CD4-positive, alpha-beta memory T cell (primary cell): ENCODE results near the gene TSHZ3. TPM values are rescaled to one million over a fixed set of nuclear protein-coding genes. Genes with fewer than 3 reads are reported as not detected.
A peak's percentile ranks its signal among the peaks of the same experiment; 100 is the strongest.

Source experiments
- CTCF ChIA-PET: fragments of 350-600 bp; sonication (Branson Sonifier 250); formaldehyde crosslinking; loops from one replicate; lab custom pipeline; 2021; ENCODE audit warnings: inconsistent platforms; ENCODE audit not compliant: partially characterized antibody; lab: Charles Lee
- POLR2A ChIA-PET: fragments of 350-600 bp; sonication (Branson Sonifier 250); formaldehyde crosslinking; loops from one replicate; lab custom pipeline; 2021; ENCODE audit not compliant: partially characterized antibody; lab: Charles Lee
- DNase-seq, 5 donors: peaks; one replicate each; pipeline versions ENCODE4 v3.0.0 to v3.0.0-alpha.2; 2020 to 2022; ENCODE audit warnings: mixed read lengths in 1 of 5
- H3K27ac ChIP-seq: one replicate; pipeline ENCODE4 v1.7.0; 2013; ENCODE audit warnings: low read depth, low read length
- H3K27me3 ChIP-seq: 2 replicates; pipeline ENCODE4 v1.7.0; 2013; ENCODE audit warnings: mild to moderate bottlenecking, low read length, moderate library complexity; ENCODE audit not compliant: insufficient read depth
- H3K36me3 ChIP-seq: 2 replicates; pipeline ENCODE4 v1.7.0; 2013; ENCODE audit warnings: mild to moderate bottlenecking, low read length, moderate library complexity; ENCODE audit not compliant: insufficient read depth
- H3K4me1 ChIP-seq: 2 replicates; pipeline ENCODE4 v1.7.0; 2013; ENCODE audit warnings: mild to moderate bottlenecking, low read length, moderate library complexity; ENCODE audit not compliant: insufficient read depth
- H3K4me3 ChIP-seq, 2 donors: one replicate each; pipeline ENCODE4 v1.7.0; 2013; ENCODE audit warnings: low read length in 2 of 2, mild to moderate bottlenecking in 1 of 2
- H3K9me3 ChIP-seq, 2 donors: one replicate each; pipeline ENCODE4 v1.7.0; 2013; ENCODE audit warnings: low read length in 2 of 2, control low read depth in 1 of 2; ENCODE audit not compliant: control insufficient read depth in 1 of 2
- H3K27ac Mint-ChIP-seq, 7 donors: one replicate each; pipeline ENCODE4 v1.8.0; 2020 to 2021; ENCODE audit warnings: mixed read lengths in 7 of 7, mild to moderate bottlenecking in 6 of 7, inconsistent platforms in 3 of 7, moderate library complexity in 3 of 7
- H3K27me3 Mint-ChIP-seq, 2 donors: one replicate each; pipeline ENCODE4 v1.8.0; 2020 to 2021; ENCODE audit warnings: mixed read lengths in 2 of 2
- H3K36me3 Mint-ChIP-seq, 2 donors: one replicate each; pipeline ENCODE4 v1.8.0; 2020 to 2021; ENCODE audit warnings: mixed read lengths in 2 of 2, inconsistent platforms in 1 of 2, mild to moderate bottlenecking in 1 of 2
- H3K4me1 Mint-ChIP-seq, 4 donors: one replicate each; pipeline ENCODE4 v1.8.0; 2020 to 2021; ENCODE audit warnings: mixed read lengths in 4 of 4, mild to moderate bottlenecking in 1 of 4
- H3K4me3 Mint-ChIP-seq, 8 donors: one replicate each; pipeline ENCODE4 v1.8.0; 2020 to 2021; ENCODE audit warnings: mixed read lengths in 8 of 8, mild to moderate bottlenecking in 7 of 8, moderate library complexity in 6 of 8, inconsistent platforms in 3 of 8
- H3K9me3 Mint-ChIP-seq, 8 donors: one replicate each; pipeline ENCODE4 v1.8.0; 2020 to 2021; ENCODE audit warnings: mixed read lengths in 8 of 8, mild to moderate bottlenecking in 5 of 8, inconsistent platforms in 3 of 8, moderate library complexity in 1 of 8
- intact Hi-C: fragments of 100-400 bp; cut with micrococcal nuclease; formaldehyde crosslinking; loops from one replicate; pipeline ENCODE4 v1.15.1; 2023
- polyA plus RNA-seq, 2 donors: library from polyadenylated mRNA; unstranded; fragments of 300-500 nt; fragmentation: Illumina TruSeq; gene quantifications; one replicate each; pipeline ENCODE4 v1.2.3, GENCODE V29; 2021
- total RNA-seq, 2 experiments: library from RNA; stranded (reverse); gene quantifications; one replicate each; pipeline ENCODE4 v1.2.3, GENCODE V29; 2021

TSHZ3 gene
- total and polyA plus RNA-seq, 4 experiments from 2014 or later = 0.24 to 0.57 (median 0.36) TPM

GRCh38 chr19:31351056-31351854 lies 2.0 kb upstream of the TSHZ3 start:
- Mint-ChIP-seq H3K27me3 (peaks cover 41 to 56% of the 10 kb centered on the region in 2 donors), H3K9me3 (peaks cover 0 to 6% (median 0%) of the 10 kb centered on the region in 8 donors), H3K27ac (peak overlapping the region in 6 of 7 donors; percentile 47 to 91 (median 69)), H3K4me3 (peak overlapping the region; percentile 85 to 97 (median 92)), H3K36me3 (peaks cover 0 to 3% of the 10 kb centered on the region in 2 donors), H3K4me1 (peaks cover 35 to 57% (median 46%) of the 10 kb centered on the region in 4 donors)
- Histone ChIP-seq H3K4me1 (peaks cover 54% of the 10 kb centered on the region), H3K9me3 (no peaks in the 10 kb centered on the region), H3K36me3 (no peaks in the 10 kb centered on the region), H3K27ac (no peak overlapping the region), H3K4me3 (peak overlapping the region; percentile 29 to 55), H3K27me3 (peaks cover 62% of the 10 kb centered on the region)
- ChIA-PET POLR2A (no interaction called here), CTCF (no interaction called here)
- intact Hi-C loops = loop anchor here (5.0 to 10.0 kb wide), 2 partner anchors 874 to 1231 kb away; partner anchors contain the start of gene PDCD5
- no peak for DNase-seq

- H3K4me3 Mint-ChIP-seq = peak overlapping the region; percentile 84 to 97 (median 92)
- peak in 3 of 5 donors; percentile 34 to 39 (median 35) for DNase-seq
- peak overlapping the region; percentile 29 to 55 for H3K4me3 ChIP-seq
- CTCF ChIA-PET = interaction anchor here (1.1 kb wide), 1 partner anchor 296 kb away, joined by 3 read pairs; no protein-coding TSS in a partner anchor
- H3K9me3 ChIP-seq = no peaks in the 10 kb centered on the region
- no peaks in the 10 kb centered on the region for H3K36me3 ChIP-seq
- peaks cover 60% of the 10 kb centered on the region for H3K27me3 ChIP-seq
- H3K9me3 Mint-ChIP-seq = peaks cover 0 to 6% (median 0%) of the 10 kb centered on the region in 8 donors
- intact Hi-C loops = loop anchor here (5.0 to 10.0 kb wide), 2 partner anchors 874 to 1232 kb away; partner anchors contain the start of gene PDCD5
- POLR2A ChIA-PET = interaction anchor here (1.0 kb wide), 1 partner anchor 10 kb away, joined by 4 read pairs; no protein-coding TSS in a partner anchor
- peaks cover 49% of the 10 kb centered on the region for H3K4me1 ChIP-seq
- H3K27me3 Mint-ChIP-seq = peaks cover 40 to 52% of the 10 kb centered on the region in 2 donors
- H3K36me3 Mint-ChIP-seq = peaks cover 0 to 3% of the 10 kb centered on the region in 2 donors
- H3K4me1 Mint-ChIP-seq = peaks cover 34 to 53% (median 44%) of the 10 kb centered on the region in 4 donors
- peak overlapping the region in 1 of 7 donors; percentile 65 for H3K27ac Mint-ChIP-seq
- H3K27ac ChIP-seq = no peak overlapping the region
Observed at GRCh38 chr19:31350693-31351055, 1.4 kb upstream of the TSHZ3 start.

GRCh38 chr19:31350033-31350692 lies 927 bp upstream of the TSHZ3 start:
- Histone ChIP-seq H3K27me3 (peaks cover 58% of the 10 kb centered on the region), H3K4me1 (peaks cover 48% of the 10 kb centered on the region), H3K9me3 (no peaks in the 10 kb centered on the region), H3K36me3 (no peaks in the 10 kb centered on the region), H3K27ac (no peak overlapping the region), H3K4me3 (peak overlapping the region in 1 of 2 donors; percentile 39)
- no peak for DNase-seq
- Mint-ChIP-seq H3K9me3 (peaks cover 0 to 6% (median 0%) of the 10 kb centered on the region in 8 donors), H3K4me3 (peak overlapping the region in 5 of 8 donors; percentile 61 to 79 (median 72)), H3K36me3 (peaks cover 0 to 3% of the 10 kb centered on the region in 2 donors), H3K4me1 (peaks cover 30 to 48% (median 41%) of the 10 kb centered on the region in 4 donors), H3K27me3 (peaks cover 38 to 49% of the 10 kb centered on the region in 2 donors), H3K27ac (no peak overlapping the region)
- ChIA-PET CTCF (interaction anchor here (1.1 kb wide), 1 partner anchor 296 kb away, joined by 3 read pairs; no protein-coding TSS in a partner anchor), POLR2A (interaction anchor here (1.0 kb wide), 1 partner anchor 10 kb away, joined by 4 read pairs; no protein-coding TSS in a partner anchor)
- intact Hi-C loops = loop anchor here (5.0 to 10.0 kb wide), 2 partner anchors 875 to 1232 kb away; partner anchors contain the start of gene PDCD5

GRCh38 chr19:31348481-31349159 lies 616 bp downstream of the TSHZ3 start:
- peaks cover 0 to 3% of the 10 kb centered on the region in 2 donors for H3K36me3 Mint-ChIP-seq
- H3K4me1 Mint-ChIP-seq = peaks cover 19 to 33% (median 27%) of the 10 kb centered on the region in 4 donors
- peak overlapping the region in 3 of 7 donors; percentile 52 to 79 (median 59) for H3K27ac Mint-ChIP-seq
- ChIA-PET POLR2A (no interaction called here), CTCF (no interaction called here)
- H3K4me3 Mint-ChIP-seq = peak overlapping the region; percentile 81 to 90 (median 86)
- DNase-seq = peak in 1 of 5 donors; percentile 36
- H3K27me3 Mint-ChIP-seq = peaks cover 28 to 39% of the 10 kb centered on the region in 2 donors
- H3K9me3 Mint-ChIP-seq = peaks cover 0 to 6% (median 0%) of the 10 kb centered on the region in 8 donors
- intact Hi-C loops = loop anchor here (1.0 to 2.0 kb wide), 2 partner anchors 8 to 134 kb away; no protein-coding TSS in a partner anchor
- H3K36me3 ChIP-seq = no peaks in the 10 kb centered on the region
- H3K4me1 ChIP-seq = peaks cover 37% of the 10 kb centered on the region
- H3K27ac ChIP-seq = no peak overlapping the region
- peak overlapping the region in 1 of 2 donors; percentile 47 for H3K4me3 ChIP-seq
- H3K27me3 ChIP-seq = peaks cover 44% of the 10 kb centered on the region
- H3K9me3 ChIP-seq = no peaks in the 10 kb centered on the region

GRCh38 chr19:31347828-31348392 lies 1.3 kb downstream of the TSHZ3 start:
- Mint-ChIP-seq H3K4me1 (peaks cover 16 to 26% (median 21%) of the 10 kb centered on the region in 4 donors), H3K4me3 (peak overlapping the region; percentile 81 to 90 (median 86)), H3K36me3 (peaks cover 0 to 3% of the 10 kb centered on the region in 2 donors), H3K27ac (peak overlapping the region in 2 of 7 donors; percentile 52 to 79), H3K27me3 (peaks cover 25 to 34% of the 10 kb centered on the region in 2 donors), H3K9me3 (peaks cover 0 to 6% (median 0%) of the 10 kb centered on the region in 8 donors)
- H3K9me3 ChIP-seq = no peaks in the 10 kb centered on the region
- peaks cover 30% of the 10 kb centered on the region for H3K4me1 ChIP-seq
- H3K27me3 ChIP-seq = peaks cover 40% of the 10 kb centered on the region
- H3K4me3 ChIP-seq = peak overlapping the region in 1 of 2 donors; percentile 47
- intact Hi-C loops = loop anchor here (2.0 kb wide), 1 partner anchor 133 kb away; no protein-coding TSS in a partner anchor
- CTCF ChIA-PET = no interaction called here
- no peak for DNase-seq
- no peak overlapping the region for H3K27ac ChIP-seq
- no peaks in the 10 kb centered on the region for H3K36me3 ChIP-seq
- POLR2A ChIA-PET = no interaction called here

- ChIA-PET CTCF (interaction anchor here (1.2 kb wide), 1 partner anchor 9 kb away, joined by 3 read pairs; no protein-coding TSS in a partner anchor), POLR2A (interaction anchor here (1.8 kb wide), 1 partner anchor 9 kb away, joined by 6 read pairs; no protein-coding TSS in a partner anchor)
- Mint-ChIP-seq H3K9me3 (peaks cover 0 to 6% (median 0%) of the 10 kb centered on the region in 8 donors), H3K27ac (peak overlapping the region in 1 of 7 donors; percentile 79), H3K36me3 (peaks cover 0 to 3% of the 10 kb centered on the region in 2 donors), H3K4me3 (peak overlapping the region in 6 of 8 donors; percentile 31 to 90 (median 86)), H3K27me3 (peaks cover 22 to 29% of the 10 kb centered on the region in 2 donors), H3K4me1 (peaks cover 12 to 20% (median 17%) of the 10 kb centered on the region in 4 donors)
- Histone ChIP-seq H3K27me3 (peaks cover 34% of the 10 kb centered on the region), H3K27ac (no peak overlapping the region), H3K4me1 (peaks cover 24% of the 10 kb centered on the region), H3K4me3 (no peak overlapping the region), H3K9me3 (no peaks in the 10 kb centered on the region), H3K36me3 (no peaks in the 10 kb centered on the region)
- intact Hi-C loops = no loop called here
- no peak for DNase-seq
Observed at GRCh38 chr19:31347354-31347753, 1.9 kb downstream of the TSHZ3 start.
